Upper lobe of right lung (tissue), 1 donor: Measurements from ENCODE around the gene ADAMTS9. TPM values are rescaled to one million over a fixed set of nuclear protein-coding genes. Genes with fewer than 3 reads are reported as not detected.

Source experiments
- ATAC-seq: fragments of 200-7000 bp; cut with Tn5 transposase; one replicate; pipeline ENCODE4 v1.9.1; 2020; ENCODE audit warnings: mild to moderate bottlenecking, moderate library complexity
- DNase-seq: peaks from one replicate; pipeline ENCODE4 v3.0.0-alpha.2; 2020
- H3K27ac ChIP-seq: fragments of 200-600 bp; one replicate; pipeline ENCODE4 v1.8.0; 2022
- H3K27me3 ChIP-seq: fragments of 200-600 bp; one replicate; pipeline ENCODE4 v1.8.0; 2022; ENCODE audit warnings: mild to moderate bottlenecking
- H3K36me3 ChIP-seq: fragments of 200-600 bp; one replicate; pipeline ENCODE4 v1.8.0; 2022
- H3K4me1 ChIP-seq: fragments of 200-600 bp; one replicate; pipeline ENCODE4 v1.8.0; 2022
- H3K4me3 ChIP-seq: fragments of 200-600 bp; one replicate; pipeline ENCODE4 v1.8.0; 2022; ENCODE audit warnings: mild to moderate bottlenecking
- H3K9me3 ChIP-seq: fragments of 200-600 bp; one replicate; pipeline ENCODE4 v1.8.0; 2022
- CTCF ChIP-seq: fragments of 200-600 bp; IDR thresholded peaks from one replicate; pipeline ENCODE4 v1.8.0; 2022; ENCODE audit warnings: antibody characterized with exemption
- intact Hi-C: fragments of 100-400 bp; cut with DNase I; formaldehyde crosslinking; loops from one replicate; pipeline ENCODE4 v1.11.0; 2022
- total RNA-seq: library from RNA; stranded (reverse); fragmentation: NEBNext Ultra II Directional; extraction: Animal tissue kit (Norgen Biotek cat#: 25700); gene quantifications from one replicate; pipeline ENCODE4 v1.2.1, GENCODE V29; 2021
- donor health status: DM: no; HTN: yes; CAD: no; lungs with severe emphysema.

The ADAMTS9 gene
- total RNA-seq, 1 donor from 2014 or later, result 30.1 TPM

GRCh38 chr3:64627042-64627441 lies 60.8 kb downstream of the ADAMTS9 start:
- no peak overlapping the region for H3K27ac ChIP-seq
- DNase-seq, result no peak
- H3K9me3 ChIP-seq, result no peaks in the 10 kb centered on the region
- intact Hi-C loops, result no loop called here
- no peaks in the 10 kb centered on the region for H3K27me3 ChIP-seq
- no peak for TF ChIP-seq CTCF
- H3K4me1 ChIP-seq, result no peaks in the 10 kb centered on the region
- H3K36me3 ChIP-seq, result peaks cover 18% of the 10 kb centered on the region
- no peak overlapping the region for H3K4me3 ChIP-seq
- no peak for ATAC-seq

- H3K4me3 ChIP-seq, result no peak overlapping the region
- H3K9me3 ChIP-seq, result no peaks in the 10 kb centered on the region
- no peak for ATAC-seq
- no peak overlapping the region for H3K27ac ChIP-seq
- H3K4me1 ChIP-seq, result no peaks in the 10 kb centered on the region
- TF ChIP-seq CTCF, result no peak
- no peaks in the 10 kb centered on the region for H3K27me3 ChIP-seq
- DNase-seq, result no peak
- H3K36me3 ChIP-seq, result peaks cover 14% of the 10 kb centered on the region
- intact Hi-C loops, result no loop called here
These were observed 62.4 kb downstream of the ADAMTS9 start for GRCh38 chr3:64625381-64625780.

- H3K9me3 ChIP-seq, result no peaks in the 10 kb centered on the region
- intact Hi-C loops, result no loop called here
- H3K27me3 ChIP-seq, result no peaks in the 10 kb centered on the region
- ATAC-seq (no peak), DNase-seq (no peak)
- peaks cover 17% of the 10 kb centered on the region for H3K36me3 ChIP-seq
- no peak overlapping the region for H3K4me3 ChIP-seq
- H3K4me1 ChIP-seq, result no peaks in the 10 kb centered on the region
- no peak for TF ChIP-seq CTCF
- no peak overlapping the region for H3K27ac ChIP-seq
These were observed 64.7 kb downstream of the ADAMTS9 start for GRCh38 chr3:64623125-64623524.

GRCh38 chr3:64621726-64622395 lies 65.9 kb downstream of the ADAMTS9 start:
- H3K9me3 ChIP-seq, result no peaks in the 10 kb centered on the region
- no peak for TF ChIP-seq CTCF
- ATAC-seq (no peak), DNase-seq (no peak)
- intact Hi-C loops, result no loop called here
- no peaks in the 10 kb centered on the region for H3K27me3 ChIP-seq
- no peak overlapping the region for H3K27ac ChIP-seq
- peaks cover 16% of the 10 kb centered on the region for H3K36me3 ChIP-seq
- no peak overlapping the region for H3K4me3 ChIP-seq
- H3K4me1 ChIP-seq, result no peaks in the 10 kb centered on the region

- intact Hi-C loops, result no loop called here
- no peak for ATAC-seq
- H3K27me3 ChIP-seq, result no peaks in the 10 kb centered on the region
- peaks cover 10% of the 10 kb centered on the region for H3K36me3 ChIP-seq
- no peaks in the 10 kb centered on the region for H3K4me1 ChIP-seq
- DNase-seq, result no peak
- H3K9me3 ChIP-seq, result no peaks in the 10 kb centered on the region
- no peak overlapping the region for H3K27ac ChIP-seq
- TF ChIP-seq CTCF, result no peak
- no peak overlapping the region for H3K4me3 ChIP-seq
These were observed 66.5 kb downstream of the ADAMTS9 start for GRCh38 chr3:64621275-64621674.

GRCh38 chr3:64620020-64620419 lies 67.8 kb downstream of the ADAMTS9 start:
- H3K4me1 ChIP-seq, result no peaks in the 10 kb centered on the region
- intact Hi-C loops, result no loop called here
- H3K4me3 ChIP-seq, result no peak overlapping the region
- ATAC-seq (no peak), DNase-seq (no peak)
- H3K36me3 ChIP-seq, result peaks cover 15% of the 10 kb centered on the region
- H3K27me3 ChIP-seq, result no peaks in the 10 kb centered on the region
- no peak for TF ChIP-seq CTCF
- H3K27ac ChIP-seq, result no peak overlapping the region
- H3K9me3 ChIP-seq, result no peaks in the 10 kb centered on the region
